Endothelial cell of umbilical vein (primary cell): ENCODE data around the gene CYP4F22. TPM values are rescaled to one million over a fixed set of nuclear protein-coding genes. Genes with fewer than 3 reads are reported as not detected.
"Not testable (repeated sequence)": the region's sequence is repeated elsewhere in the genome, so short reads cannot be mapped to it uniquely, and the experiment has no call there.

Experiments used
- BruUV-seq: library from RNA; stranded (reverse); fragments of 400-500 nt; replicated peaks from 2 replicates; lab custom pipeline; 2021; lab: Mats Ljungman, UMichigan
- CTCF ChIA-PET: fragments of 300-600, 350-600 bp; sonication (Branson Sonifier 250); formaldehyde crosslinking; loops from one replicate; lab custom pipeline; 2021; ENCODE audit warnings: antibody characterized with exemption, inconsistent platforms; lab: Charles Lee
- POLR2A ChIA-PET: fragments of 300-600, 350-600 bp; sonication (Branson Sonifier 250); formaldehyde crosslinking; loops from one replicate; lab custom pipeline; 2021; ENCODE audit warnings: antibody characterized with exemption, inconsistent platforms; lab: Charles Lee
- DNase-seq: peaks from one replicate; pipeline ENCODE4 v3.0.0-alpha.2; 2011; ENCODE audit warnings: low read depth, low spot score
- FAIRE-seq: peaks from 2 replicates; lab custom pipeline; 2011; peaks lifted over from hg19 to GRCh38; lab: Jason Lieb, UNC
- H2AFZ ChIP-seq: 2 replicates; pipeline ENCODE4 v1.6.0; 2012; ENCODE audit warnings: low read depth, low read length, control low read depth, inconsistent platforms
- H3K27ac ChIP-seq: 2 replicates; pipeline ENCODE4 v1.5.1; 2011; ENCODE audit warnings: low read depth, mild to moderate bottlenecking, control low read depth, low read length, moderate library complexity; ENCODE audit not compliant: insufficient read depth
- H3K27me3 ChIP-seq, 2 experiments: 2 replicates each; pipeline versions ENCODE4 v1.6.0 to v1.6.1; 2011; ENCODE audit warnings: low read length in 2 of 2, mixed read lengths in 1 of 2; ENCODE audit not compliant: control insufficient read depth in 2 of 2, insufficient read depth in 2 of 2
- H3K36me3 ChIP-seq, 2 experiments: 2 replicates in 1 of 2; 3 replicates in 1 of 2; pipeline ENCODE4 v1.5.1; 2011; ENCODE audit warnings: low read length in 2 of 2, mild to moderate bottlenecking in 1 of 2, moderate library complexity in 1 of 2; ENCODE audit not compliant: control insufficient read depth in 2 of 2, insufficient read depth in 2 of 2; ENCODE audit errors: extremely low read depth in 1 of 2
- H3K4me1 ChIP-seq: 3 replicates; pipeline ENCODE4 v1.5.1; 2011; ENCODE audit warnings: mild to moderate bottlenecking, low read length; ENCODE audit not compliant: control insufficient read depth, insufficient read depth; ENCODE audit errors: extremely low read depth
- H3K4me2 ChIP-seq: 2 replicates; pipeline ENCODE4 v1.6.1; 2011; ENCODE audit warnings: low read length, control low read depth, mixed read lengths; ENCODE audit not compliant: insufficient read depth
- H3K4me3 ChIP-seq, 3 experiments: fragments of 200-600 bp in 1 of 3; sonication (generic), shearing (Covaris generic) in 1 of 3; replicated peaks in 1 of 3; 2 replicates each; pipeline ENCODE4 v1.5.1; 2011 to 2016; ENCODE audit warnings: control low read depth in 3 of 3, low read length in 3 of 3, mild to moderate bottlenecking in 2 of 3, inconsistent platforms in 1 of 3, low read depth in 1 of 3, moderate library complexity in 1 of 3; ENCODE audit not compliant: insufficient read depth in 1 of 3
- H3K79me2 ChIP-seq: 2 replicates; pipeline ENCODE4 v1.6.0; 2012; ENCODE audit warnings: low read length, inconsistent platforms; ENCODE audit not compliant: control insufficient read depth, insufficient read depth
- H3K9ac ChIP-seq: replicated peaks from 2 replicates; pipeline ENCODE3; 2011; ENCODE audit warnings: low read length, control low read depth; ENCODE audit not compliant: insufficient read depth; ENCODE audit errors: extremely low read depth
- H3K9me1 ChIP-seq: replicated peaks from 3 replicates; pipeline ENCODE4 v1.6.0; 2011; ENCODE audit warnings: mild to moderate bottlenecking, low read length; ENCODE audit not compliant: control insufficient read depth, insufficient read depth; ENCODE audit errors: extremely low read depth
- H3K9me3 ChIP-seq: replicated peaks from 2 replicates; pipeline ENCODE4 v1.5.1; 2012; ENCODE audit warnings: low read length, inconsistent platforms; ENCODE audit not compliant: control insufficient read depth, insufficient read depth
- H4K20me1 ChIP-seq: replicated peaks from 2 replicates; pipeline ENCODE3; 2011; ENCODE audit warnings: mild to moderate bottlenecking, low read length; ENCODE audit not compliant: control insufficient read depth, insufficient read depth; ENCODE audit errors: extremely low read depth
- CTCF ChIP-seq, 2 donors: IDR thresholded peaks; 1 replicate in 1 of 2; 2 replicates in 1 of 2; pipeline ENCODE4 v1.5.1; 2011; ENCODE audit warnings: low read length in 2 of 2, mild to moderate bottlenecking in 2 of 2, moderate library complexity in 2 of 2, control low read depth in 1 of 2, inconsistent platforms in 1 of 2, low read depth in 1 of 2; ENCODE audit not compliant: insufficient read depth in 1 of 2; ENCODE audit errors: extremely low read depth in 1 of 2
- MAX ChIP-seq: IDR thresholded peaks from 2 replicates; pipeline ENCODE4 v1.6.1; 2011; ENCODE audit not compliant: insufficient read depth, insufficient read length
- POLR2A ChIP-seq: IDR thresholded peaks from 2 replicates; pipeline ENCODE4 v1.6.1; 2012; ENCODE audit warnings: low read depth, mild to moderate bottlenecking, control low read depth, low read length
- dilution Hi-C: fragments of 300-500 bp; cut with MboI; formaldehyde crosslinking; loops from one replicate; pipeline ENCODE4 v1.15.0; 2019; ENCODE audit warnings: low sequenced_read_pairs; ENCODE audit not compliant: extremely low pct_ligation_motif_present
- intact Hi-C: fragments of 100-400 bp; cut with micrococcal nuclease; formaldehyde crosslinking; loops from one replicate; pipeline ENCODE4 v1.10.0; 2022
- polyA plus RNA-seq, 4 experiments: library from polyadenylated mRNA; depleted of rRNA in 3 of 4; stranded (reverse) in 3 of 4; unstranded in 1 of 4; fragments of >200 nt; gene quantifications; 2 replicates each; pipeline versions ENCODE4 v1.2.1 to v1.2.3, GENCODE V29; 2011 to 2012; ENCODE audit warnings: missing spikeins in 1 of 4
- total RNA-seq: library from RNA; stranded (reverse); gene quantifications from 2 replicates; pipeline ENCODE4 v1.2.3, GENCODE V29; 2021

Gene CYP4F22
- total and polyA plus RNA-seq, 2 donors (not counting 3 experiments of a cell fraction or from before 2014, with no cell fraction given), result not detected

- no TSS peak for BruUV-seq
- H3K9me3 ChIP-seq, result no peaks in the 10 kb centered on the region
- H3K9me1 ChIP-seq, result no peaks in the 10 kb centered on the region
- peaks cover 0 to 4% of the 10 kb centered on the region in 2 experiments for H3K27me3 ChIP-seq
- peaks cover 23% of the 10 kb centered on the region for H3K4me1 ChIP-seq
- H3K36me3 ChIP-seq, result no peaks in the 10 kb centered on the region
- no peak for TF ChIP-seq MAX
- TF ChIP-seq CTCF (IDR thresholded peaks at IDR 0.05; ENCODE audit: extremely low read depth in 1 of 2, insufficient read depth in 1 of 2, low read depth in 1 of 2, low read length in 2 of 2), result no peak
- TF ChIP-seq POLR2A, result no peak
- H3K4me2 ChIP-seq, result no peak overlapping the region
- FAIRE-seq, result no peak
- no peak overlapping the region for H3K4me3 ChIP-seq
- no peak overlapping the region for H3K27ac ChIP-seq
- no peak overlapping the region for H3K9ac ChIP-seq
- DNase-seq, result no peak
- H4K20me1 ChIP-seq, result no peaks in the 10 kb centered on the region
- intact Hi-C loops, result no loop called here
- CTCF ChIA-PET, result interaction anchor here (1.3 kb wide), 1 partner anchor 84 kb away, joined by 3 read pairs; no protein-coding TSS in a partner anchor
- dilution Hi-C loops, result no loop called here
- H3K79me2 ChIP-seq, result no peaks in the 10 kb centered on the region
- POLR2A ChIA-PET, result no interaction called here
- H2AFZ ChIP-seq, result no peak overlapping the region
Observed at GRCh38 chr19:15471639-15472101, 36.7 kb upstream of the CYP4F22 start.

- DNase-seq, intact Hi-C loops, H3K9me3 ChIP-seq, BruUV-seq, H2AFZ ChIP-seq, H3K4me3 ChIP-seq, H3K9ac ChIP-seq, H4K20me1 ChIP-seq, H3K9me1 ChIP-seq, CTCF ChIA-PET, H3K4me2 ChIP-seq, H3K79me2 ChIP-seq, H3K27me3 ChIP-seq, dilution Hi-C loops, H3K27ac ChIP-seq, H3K36me3 ChIP-seq, FAIRE-seq, H3K4me1 ChIP-seq: not testable (repeated sequence)
- POLR2A ChIA-PET, result interaction anchor here (0.7 kb wide), 1 partner anchor 80 kb away, joined by 14 read pairs; no protein-coding TSS in a partner anchor
Observed at GRCh38 chr19:15473821-15474220, 34.5 kb upstream of the CYP4F22 start.
